Stimulated activated CD8-positive, alpha-beta memory T cell treated with anti-CD3 and anti-CD28 coated beads, Interleukin-2, amount 100 ng/mL, for 48 hours (primary cell): ENCODE results near the gene USP32.
"Not testable (repeated sequence)": the region's sequence is repeated elsewhere in the genome, so short reads cannot be mapped to it uniquely, and the experiment has no call there.

Experiments used
- DNase-seq, 2 donors: peaks; one replicate each; pipeline ENCODE4 v3.0.0-alpha.2; 2020; ENCODE audit warnings: low read depth in 2 of 2

Gene USP32

GRCh38 chr17:60392042-60392844 is at the start of gene USP32:
TSS of gene USP32 (minus strand) at chr17:60392133. CDS start at chr17:60391939, 194 bp downstream.
- DNase-seq = peak; percentile 96 to 99

GRCh38 chr17:60439501-60439900 is 47.6 kb upstream of the USP32 start:
- no peak for DNase-seq

GRCh38 chr17:60436676-60437075 is 44.7 kb upstream of the USP32 start:
- no peak for DNase-seq

GRCh38 chr17:60435244-60436167 is 43.6 kb upstream of the USP32 start:
- no peak for DNase-seq

GRCh38 chr17:60433021-60433997 is 41.4 kb upstream of the USP32 start:
- DNase-seq = not testable (repeated sequence)

GRCh38 chr17:60430561-60430960 is 38.6 kb upstream of the USP32 start:
- DNase-seq = not testable (repeated sequence)

GRCh38 chr17:60428491-60428890 is 36.6 kb upstream of the USP32 start:
- DNase-seq = not testable (repeated sequence)

- no peak for DNase-seq
These were observed 34.7 kb upstream of the USP32 start for GRCh38 chr17:60426596-60426995.

- no peak for DNase-seq
These were observed 33.7 kb upstream of the USP32 start for GRCh38 chr17:60425626-60426025.

GRCh38 chr17:60423865-60424264 is 31.9 kb upstream of the USP32 start:
- no peak for DNase-seq

GRCh38 chr17:60422162-60422665 is 30.3 kb upstream of the USP32 start, which contains the start of gene CHCT1:
TSS of gene CHCT1 (plus strand) at chr17:60422489. CDS start at chr17:60422593, 104 bp downstream.
- no peak for DNase-seq

GRCh38 chr17:60421273-60422161 is 29.6 kb upstream of the USP32 start:
- DNase-seq = peak; percentile 69 to 71

GRCh38 chr17:60419875-60420274 is 27.9 kb upstream of the USP32 start:
- DNase-seq = not testable (repeated sequence)

- DNase-seq = not testable (repeated sequence)
These were observed 27.1 kb upstream of the USP32 start for GRCh38 chr17:60419003-60419402.

- DNase-seq = no peak
These were observed 24.5 kb upstream of the USP32 start for GRCh38 chr17:60416368-60416925.

GRCh38 chr17:60415146-60415545 is 23.2 kb upstream of the USP32 start:
- no peak for DNase-seq

GRCh38 chr17:60412701-60413100 is 20.8 kb upstream of the USP32 start:
- DNase-seq = no peak

- no peak for DNase-seq
These were observed 18.1 kb upstream of the USP32 start for GRCh38 chr17:60410001-60410400.

- DNase-seq = no peak
These were observed 15.0 kb upstream of the USP32 start for GRCh38 chr17:60406887-60407286.

- no peak for DNase-seq
These were observed 12.0 kb upstream of the USP32 start for GRCh38 chr17:60403962-60404361.
